K562 (cell line): ENCODE measurements around the gene RACK1. TPM values are rescaled to one million over a fixed set of nuclear protein-coding genes. Genes with fewer than 3 reads are reported as not detected.
A peak's percentile ranks its signal among the peaks of the same experiment; 100 is the strongest.

Experiments
- CHD7 ChIP-seq: fragments of 200-600 bp; sonication (generic); IDR thresholded peaks from one replicate; pipeline ENCODE4 v1.6.1; 2012; ENCODE audit warnings: mild to moderate bottlenecking, low read depth, low read length, inconsistent platforms
- E2F6 ChIP-seq, 2 experiments: IDR thresholded peaks; 2 replicates each; pipeline ENCODE4 v1.6.1; 2011; ENCODE audit warnings: borderline replicate concordance in 1 of 2, control low read depth in 1 of 2, low read depth in 1 of 2, low read length in 1 of 2, mild to moderate bottlenecking in 1 of 2, mixed read lengths in 1 of 2, moderate library complexity in 1 of 2; ENCODE audit not compliant: insufficient read depth in 1 of 2, insufficient read length in 1 of 2, poor library complexity in 1 of 2, severe bottlenecking in 1 of 2; ENCODE audit errors: extremely low read depth in 1 of 2
- GATAD2A ChIP-seq: fragments of 450-650 bp; IDR thresholded peaks from 2 replicates; pipeline ENCODE4 v1.6.1; 2017
- JUND ChIP-seq, 2 experiments: IDR thresholded peaks; 2 replicates in 1 of 2; 3 replicates in 1 of 2; pipeline ENCODE4 v1.6.1; 2011; ENCODE audit warnings: borderline replicate concordance in 2 of 2, low read depth in 2 of 2, low read length in 2 of 2, improper control_type of control experiment in 1 of 2, missing biosample characterization in 1 of 2, missing genetic modification characterization in 1 of 2, missing genetic modification reagents in 1 of 2
- NEUROD1 ChIP-seq: fragments of 150-350 bp; IDR thresholded peaks from 2 replicates; pipeline ENCODE4 v1.6.1; 2014; ENCODE audit warnings: borderline replicate concordance, low read length, low read depth; ENCODE audit not compliant: partially characterized antibody
- SAP30 ChIP-seq: fragments of 200-600 bp; sonication (generic); IDR thresholded peaks from 2 replicates; pipeline ENCODE4 v1.6.1; 2012; ENCODE audit warnings: borderline replicate concordance, low read depth, mild to moderate bottlenecking, moderate library complexity, low read length, control low read depth, inconsistent platforms; ENCODE audit not compliant: insufficient read depth, poor library complexity, severe bottlenecking
- TARDBP ChIP-seq: fragments of 450-650 bp; IDR thresholded peaks from 2 replicates; pipeline ENCODE4 v1.6.1; 2016
- ZFP91 ChIP-seq: sonication (generic); formaldehyde crosslinking; IDR thresholded peaks from 2 replicates; pipeline ENCODE4 v1.8.0; 2022; ENCODE audit warnings: mild to moderate bottlenecking, missing genetic modification reagents
- ZNF175 ChIP-seq: fragments of 200-800 bp; sonication (Bioruptor generic); IDR thresholded peaks from 2 replicates; pipeline ENCODE4 v1.6.1; 2016; ENCODE audit warnings: low read depth, mild to moderate bottlenecking, missing genetic modification characterization, missing compliant biosample characterization
- ZNF311 ChIP-seq: fragments of 250-450 bp; sonication (Bioruptor Pico); IDR thresholded peaks from 2 replicates; pipeline ENCODE4 v1.4.0; 2020; ENCODE audit warnings: mild to moderate bottlenecking, moderate library complexity
- polyA plus RNA-seq, 8 experiments: library from polyadenylated mRNA; depleted of rRNA in 4 of 8; stranded (reverse) in 5 of 8; unstranded in 3 of 8; fragments of >200 nt; fragmentation: Nextera tagmentation in 2 of 8; fragmentation: Illumina TruSeq in 1 of 8; extraction: Ambion mirVana in 2 of 8; extraction: Trizol in 1 of 8; gene quantifications; 2 replicates each; pipeline versions ENCODE4 v1.2.1 to v1.2.3, GENCODE V29; 2011 to 2014; ENCODE audit warnings: inconsistent platforms in 1 of 8, missing spikeins in 1 of 8
- total RNA-seq, 7 experiments: library from RNA; depleted of rRNA in 6 of 7; stranded (reverse); fragments of >200 nt in 6 of 7; fragmentation: Illumina TruSeq in 2 of 7; extraction: Trizol in 2 of 7; gene quantifications; 2 replicates each; pipeline versions ENCODE4 v1.2.1 to v1.2.3, GENCODE V29; 2011 to 2021; ENCODE audit warnings: low replicate concordance in 1 of 7
- TF ChIP-seq, protein P1 (sequence below): sonication (generic); formaldehyde crosslinking; IDR thresholded peaks from 2 replicates; pipeline ENCODE4 v1.8.0; 2022; ENCODE audit warnings: mild to moderate bottlenecking, missing genetic modification reagents

RACK1 gene
- total and polyA plus RNA-seq, 9 of the 15 experiments (the other 6 are each of a cell fraction or from before 2014, with no cell fraction given): 2,303 to 5,311 (median 3,833) TPM

- peak; percentile 15 for TF ChIP-seq SAP30
- no peak for TF ChIP-seq CHD7
- peak; percentile 83 to 85 for TF ChIP-seq E2F6 (IDR thresholded peaks at IDR 0.05; ENCODE audit: borderline replicate concordance in 1 of 2, extremely low read depth in 1 of 2, insufficient read depth in 1 of 2, insufficient read length in 1 of 2, low read depth in 1 of 2, low read length in 1 of 2, poor library complexity in 1 of 2, severe bottlenecking in 1 of 2)
- 0 out of 2 replicates have a peak, but pooled peaks have one; percentile 39 for TF ChIP-seq GATAD2A
- TF ChIP-seq TARDBP: no peak
- TF ChIP-seq ZNF311 (CRISPR knock-in tag): peak; percentile 70; the same call in 1 of the 2 replicates
- no peak for TF ChIP-seq ZFP91
- TF ChIP-seq NEUROD1: peak; percentile 5
- TF ChIP-seq ZNF175 (CRISPR knock-in tag): peak; percentile 57; the same call in 1 of the 2 replicates
- TF ChIP-seq JUND (IDR thresholded peaks at IDR 0.05; ENCODE audit: borderline replicate concordance, low read depth, low read length): no peak
- TF ChIP-seq JUND (tag; IDR thresholded peaks at IDR 0.05; ENCODE audit: borderline replicate concordance, low read depth, low read length): no peak
- TF ChIP-seq, protein P1, sequence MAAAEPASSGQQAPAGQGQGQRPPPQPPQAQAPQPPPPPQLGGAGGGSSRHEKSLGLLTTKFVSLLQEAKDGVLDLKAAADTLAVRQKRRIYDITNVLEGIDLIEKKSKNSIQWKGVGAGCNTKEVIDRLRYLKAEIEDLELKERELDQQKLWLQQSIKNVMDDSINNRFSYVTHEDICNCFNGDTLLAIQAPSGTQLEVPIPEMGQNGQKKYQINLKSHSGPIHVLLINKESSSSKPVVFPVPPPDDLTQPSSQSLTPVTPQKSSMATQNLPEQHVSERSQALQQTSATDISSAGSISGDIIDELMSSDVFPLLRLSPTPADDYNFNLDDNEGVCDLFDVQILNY (CRISPR knock-in tag): no peak
Measured at GRCh38 chr5:181222630-181223057, 21.1 kb downstream of the RACK1 start (continued).
